Aorta (tissue), 5 donors: ENCODE results near the gene TDRD10. TPM values are rescaled to one million over a fixed set of nuclear protein-coding genes. Genes with fewer than 3 reads are reported as not detected.

Source experiments
- ATAC-seq: fragments of 200-7000 bp; cut with Tn5 transposase; one replicate; pipeline ENCODE4 v1.9.1; 2022; ENCODE audit warnings: moderate library complexity; ENCODE audit not compliant: low FRiP score
- DNase-seq, 2 donors: peaks; one replicate each; pipeline ENCODE4 v3.0.0-alpha.2; 2020
- H3K27ac ChIP-seq, 2 donors: one replicate each; pipeline ENCODE4 v1.5.1; 2013; ENCODE audit warnings: low read length in 2 of 2, mild to moderate bottlenecking in 2 of 2, moderate library complexity in 2 of 2, control low read depth in 1 of 2, inconsistent platforms in 1 of 2, low read depth in 1 of 2
- H3K27me3 ChIP-seq, 2 donors: one replicate each; pipeline ENCODE4 v1.6.1; 2013; ENCODE audit warnings: control low read depth in 1 of 2, low read length in 1 of 2, mild to moderate bottlenecking in 1 of 2, moderate library complexity in 1 of 2; ENCODE audit not compliant: insufficient read depth in 2 of 2, control insufficient read depth in 1 of 2
- H3K36me3 ChIP-seq, 2 donors: one replicate each; pipeline ENCODE4 v1.6.1; 2013; ENCODE audit warnings: control low read depth in 1 of 2, low read length in 1 of 2, mild to moderate bottlenecking in 1 of 2; ENCODE audit not compliant: insufficient read depth in 2 of 2, control insufficient read depth in 1 of 2
- H3K4me1 ChIP-seq, 2 donors: one replicate each; pipeline ENCODE4 v1.6.1; 2013; ENCODE audit warnings: low read length in 2 of 2, control low read depth in 1 of 2, mild to moderate bottlenecking in 1 of 2, moderate library complexity in 1 of 2; ENCODE audit not compliant: insufficient read depth in 2 of 2, control insufficient read depth in 1 of 2
- H3K4me3 ChIP-seq, 2 donors: one replicate each; pipeline ENCODE4 v1.5.1; 2013; ENCODE audit warnings: low read length in 2 of 2, control low read depth in 1 of 2, mild to moderate bottlenecking in 1 of 2
- H3K9me3 ChIP-seq: one replicate; pipeline ENCODE4 v1.6.1; 2013; ENCODE audit warnings: mild to moderate bottlenecking, low read length; ENCODE audit not compliant: control insufficient read depth
- whole genome bisulfite sequencing, 2 donors: extraction: QIAGEN DNeasy Blood & Tissue Kit; methylation state at CpG; one replicate each; pipeline ENCODE4 v1.1.7; 2013; 5-methylcytosine and 5-hydroxymethylcytosine counted together
- intact Hi-C, 2 donors: fragments of 100-400 bp; cut with DNase I; formaldehyde crosslinking; loops; one replicate each; pipeline versions ENCODE4 v1.14.2 to v1.15.0; 2022
- polyA plus RNA-seq, 2 donors: library from polyadenylated mRNA; stranded (reverse); fragments of 200-250 nt; gene quantifications; one replicate each; pipeline ENCODE4 v1.2.3, GENCODE V29; 2013
- total RNA-seq, 2 donors: library from RNA; stranded (reverse); fragmentation: NEBNext Ultra II Directional; extraction: Animal tissue kit (Norgen Biotek cat#: 25700); gene quantifications; one replicate each; pipeline ENCODE4 v1.2.1, GENCODE V29; 2021
- donor health status: healthy with polysubstance abuse.
- donor health status: Bipolar disorder and iron deficiency.
- donor health status: DM: no; HTN: no; CAD: no.
- donor health status: DM: no; HTN: no; CAD: no.
- donor health status: DM: yes; HTN: yes; CAD: no.

Gene TDRD10
- total and polyA plus RNA-seq, 4 donors = 1.1 to 16.5 (median 3.2) TPM

- DNase-seq = peak; percentile 90 to 92
- intact Hi-C loops = loop anchor here (2.0 to 5.0 kb wide), 4 partner anchors 47 to 378 kb away; partner anchors contain the start of gene PMVK (in 1 of the 2)
- Histone ChIP-seq H3K27me3 (no peaks in the 10 kb centered on the region), H3K4me1 (peaks cover 2 to 8% of the 10 kb centered on the region in 2 donors), H3K27ac (peak overlapping the region in 1 of 2 donors; percentile 38), H3K36me3 (peaks cover 5 to 7% of the 10 kb centered on the region in 2 donors), H3K9me3 (no peaks in the 10 kb centered on the region), H3K4me3 (peak overlapping the region; percentile 16 to 36)
- WGBS, 2 donors = 9 to 10% methylated on average over 13 of the region's 13 CpGs
- ATAC-seq = peak; percentile 91
Observed at GRCh38 chr1:154559466-154560044, 57.5 kb downstream of the TDRD10 start.

GRCh38 chr1:154565876-154566275 is 63.9 kb downstream of the TDRD10 start:
- 85 to 87% methylated on average over 6 of the region's 6 CpGs for WGBS, 2 donors
- H3K4me3 ChIP-seq = no peak overlapping the region
- no peaks in the 10 kb centered on the region for H3K9me3 ChIP-seq
- no peak overlapping the region for H3K27ac ChIP-seq
- no peaks in the 10 kb centered on the region for H3K36me3 ChIP-seq
- no peaks in the 10 kb centered on the region for H3K4me1 ChIP-seq
- no peak for ATAC-seq
- DNase-seq = no peak
- no peaks in the 10 kb centered on the region for H3K27me3 ChIP-seq
- intact Hi-C loops = loop anchor here in 1 of 2 donors (5.0 kb wide), 1 partner anchor 196 kb away; no protein-coding TSS in a partner anchor

GRCh38 chr1:154567386-154568156 is 65.6 kb downstream of the TDRD10 start, which contains the start of gene CHRNB2:
CHRNB2 (plus strand) TSS chr1:154567778; CDS start chr1:154568045, 267 bp downstream.
- H3K27ac ChIP-seq = no peak within 1 kb of the TSS
- ATAC-seq (peak; percentile 89), DNase-seq (peak; percentile 65 to 89)
- intact Hi-C loops = loop anchor here in 1 of 2 donors (5.0 kb wide), 1 partner anchor 195 kb away; no protein-coding TSS in a partner anchor
- H3K4me1 ChIP-seq = no peaks in the 10 kb centered on the region
- H3K9me3 ChIP-seq = no peaks in the 10 kb centered on the region
- H3K4me3 ChIP-seq = no peak within 1 kb of the TSS
- no peaks in the 10 kb centered on the region for H3K27me3 ChIP-seq
- WGBS, 2 donors = 2% methylated on average over 52 to 53 of the region's 53 CpGs
- H3K36me3 ChIP-seq = no peaks in the 10 kb centered on the region

GRCh38 chr1:154568157-154568815 is 66.3 kb downstream of the TDRD10 start:
- Histone ChIP-seq H3K27me3 (no peaks in the 10 kb centered on the region), H3K36me3 (no peaks in the 10 kb centered on the region), H3K4me1 (no peaks in the 10 kb centered on the region), H3K9me3 (no peaks in the 10 kb centered on the region), H3K27ac (no peak overlapping the region), H3K4me3 (no peak overlapping the region)
- no peak for ATAC-seq
- DNase-seq = no peak
- intact Hi-C loops = loop anchor here in 1 of 2 donors (5.0 kb wide), 1 partner anchor 194 kb away; no protein-coding TSS in a partner anchor
- 30 to 33% methylated on average over 17 of the region's 17 CpGs for WGBS, 2 donors

- H3K27ac ChIP-seq = no peak overlapping the region
- H3K4me1 ChIP-seq = no peaks in the 10 kb centered on the region
- no peaks in the 10 kb centered on the region for H3K9me3 ChIP-seq
- intact Hi-C loops = no loop called here
- H3K27me3 ChIP-seq = no peaks in the 10 kb centered on the region
- 95% methylated on average over 59 of the region's 59 CpGs for WGBS, 2 donors
- H3K4me3 ChIP-seq = no peak overlapping the region
- no peaks in the 10 kb centered on the region for H3K36me3 ChIP-seq
- DNase-seq (no peak), ATAC-seq (no peak)
Observed at GRCh38 chr1:154571244-154571963, 69.4 kb downstream of the TDRD10 start.

GRCh38 chr1:154571964-154572288 is 69.9 kb downstream of the TDRD10 start:
- Histone ChIP-seq H3K4me1 (no peaks in the 10 kb centered on the region), H3K27ac (no peak overlapping the region), H3K4me3 (no peak overlapping the region), H3K36me3 (no peaks in the 10 kb centered on the region), H3K27me3 (no peaks in the 10 kb centered on the region), H3K9me3 (no peaks in the 10 kb centered on the region)
- 92 to 93% methylated on average over 27 to 29 of the region's 29 CpGs for WGBS, 2 donors
- no peak for DNase-seq
- intact Hi-C loops = no loop called here
- no peak for ATAC-seq

GRCh38 chr1:154572468-154573167 is 70.6 kb downstream of the TDRD10 start:
- Histone ChIP-seq H3K4me1 (no peaks in the 10 kb centered on the region), H3K4me3 (no peak overlapping the region), H3K27me3 (no peaks in the 10 kb centered on the region), H3K27ac (no peak overlapping the region), H3K36me3 (no peaks in the 10 kb centered on the region), H3K9me3 (no peaks in the 10 kb centered on the region)
- no peak for DNase-seq
- 50 to 59% methylated on average over 10 of the region's 10 CpGs for WGBS, 2 donors
- intact Hi-C loops = no loop called here
- ATAC-seq = no peak

GRCh38 chr1:154573168-154573510 is 71.1 kb downstream of the TDRD10 start:
- Histone ChIP-seq H3K27me3 (no peaks in the 10 kb centered on the region), H3K36me3 (no peaks in the 10 kb centered on the region), H3K9me3 (no peaks in the 10 kb centered on the region), H3K27ac (no peak overlapping the region), H3K4me3 (no peak overlapping the region), H3K4me1 (no peaks in the 10 kb centered on the region)
- ATAC-seq (no peak), DNase-seq (no peak)
- 79 to 86% methylated on average over 3 of the region's 3 CpGs for WGBS, 2 donors
- intact Hi-C loops = no loop called here
